PC-3 (cell line): ENCODE results near the gene PLEKHM3. TPM values are rescaled to one million over a fixed set of nuclear protein-coding genes. Genes with fewer than 3 reads are reported as not detected.

ENCODE experiments used
- ATAC-seq: fragments of 200-7000 bp; cut with Tn5 transposase; 2 replicates; pipeline ENCODE4 v1.9.1; 2020; ENCODE audit warnings: mild to moderate bottlenecking, moderate library complexity
- BruUV-seq: library from RNA; stranded (reverse); fragments of 400-500 nt; replicated peaks from 2 replicates; lab custom pipeline; 2021; lab: Mats Ljungman, UMichigan
- CTCF ChIA-PET: fragments of 300-600 bp; sonication (Branson Sonifier 250); formaldehyde crosslinking; loops from one replicate; lab custom pipeline; 2022; ENCODE audit warnings: antibody characterized with exemption; lab: Charles Lee
- POLR2A ChIA-PET: fragments of 300-600 bp; sonication (Branson Sonifier 250); formaldehyde crosslinking; loops from one replicate; lab custom pipeline; 2022; ENCODE audit warnings: antibody characterized with exemption; ENCODE audit not compliant: unreplicated experiment; lab: Charles Lee
- DNase-seq: peaks from one replicate; pipeline ENCODE4 v3.0.0-alpha.2; 2015
- H2AFZ ChIP-seq: fragments of 300-600 bp; sonication (generic); 2 replicates; pipeline ENCODE4 v1.6.0; 2016; ENCODE audit warnings: antibody characterized with exemption, low read length
- H3F3A ChIP-seq: fragments of 300-600 bp; sonication (generic); one replicate; pipeline ENCODE4 v1.6.0; 2017; ENCODE audit warnings: antibody characterized with exemption, low read length, control low read depth, mild to moderate bottlenecking; ENCODE audit not compliant: unreplicated experiment
- H3K27ac ChIP-seq: fragments of 300-600 bp; sonication (generic); 2 replicates; pipeline ENCODE4 v1.5.1; 2016; ENCODE audit warnings: mild to moderate bottlenecking, low read length
- H3K27me3 ChIP-seq: fragments of 300-600 bp; sonication (generic); 2 replicates; pipeline ENCODE4 v1.6.1; 2016; ENCODE audit warnings: low read length, mixed read lengths
- H3K36me3 ChIP-seq: fragments of 300-600 bp; sonication (generic); 2 replicates; pipeline ENCODE4 v1.6.1; 2016; ENCODE audit warnings: low read depth, mixed run types, low read length, mixed read lengths
- H3K4me1 ChIP-seq: fragments of 300-600 bp; sonication (generic); 2 replicates; pipeline ENCODE4 v1.5.1; 2016; ENCODE audit warnings: low read length; ENCODE audit not compliant: insufficient read depth
- H3K4me2 ChIP-seq: fragments of 300-600 bp; sonication (generic); 2 replicates; pipeline ENCODE4 v1.6.0; 2016; ENCODE audit warnings: low read length
- H3K4me3 ChIP-seq: fragments of 300-600 bp; sonication (generic); 2 replicates; pipeline ENCODE4 v1.5.1; 2016; ENCODE audit warnings: mild to moderate bottlenecking, low read length, mixed read lengths
- H3K79me2 ChIP-seq: fragments of 300-600 bp; sonication (generic); 2 replicates; pipeline ENCODE4 v1.6.1; 2017; ENCODE audit warnings: low read length, mixed read lengths
- H3K9ac ChIP-seq: fragments of 300-600 bp; sonication (generic); 2 replicates; pipeline ENCODE4 v1.6.0; 2016; ENCODE audit warnings: mild to moderate bottlenecking, low read length
- H3K9me2 ChIP-seq: fragments of 300-600 bp; sonication (generic); replicated peaks from 2 replicates; pipeline ENCODE4 v1.6.1; 2016; ENCODE audit warnings: mixed run types, low read length, mixed read lengths
- H3K9me3 ChIP-seq: fragments of 300-600 bp; sonication (generic); 2 replicates; pipeline ENCODE4 v1.6.1; 2016; ENCODE audit warnings: low read length, mixed read lengths
- H4K20me1 ChIP-seq: fragments of 300-600 bp; sonication (generic); 2 replicates; pipeline ENCODE4 v1.6.1; 2016; ENCODE audit warnings: low read length, mixed read lengths
- EZH2 ChIP-seq: fragments of 300-600 bp; sonication (generic); IDR thresholded peaks from one replicate; pipeline ENCODE4 v1.6.1; 2017; ENCODE audit warnings: antibody characterized with exemption, mild to moderate bottlenecking, low read length; ENCODE audit not compliant: unreplicated experiment
- EZH2phosphoT487 ChIP-seq: fragments of 300-600 bp; sonication (generic); IDR thresholded peaks from 2 replicates; pipeline ENCODE4 v1.6.1; 2018; ENCODE audit warnings: mild to moderate bottlenecking, antibody characterized with exemption, low read length, borderline replicate concordance
- intact Hi-C: fragments of 100-400 bp; cut with micrococcal nuclease; formaldehyde crosslinking; loops from 2 replicates; pipeline ENCODE4 v1.9.0; 2023
- total RNA-seq: library from RNA; depleted of rRNA; stranded (reverse); fragments of >200 nt; gene quantifications from 2 replicates; pipeline ENCODE4 v1.2.3, GENCODE V29; 2014
- TF ChIP-seq, protein P1 (sequence below): fragments of 300-600 bp; sonication (generic); conservative IDR thresholded peaks from 2 replicates; pipeline ENCODE4 v1.5.1; 2017; ENCODE audit warnings: antibody characterized with exemption, low read depth, mild to moderate bottlenecking, low read length

Gene PLEKHM3
- total RNA-seq, 1 experiment from 2014 or later = 5.9 TPM

DNA sequence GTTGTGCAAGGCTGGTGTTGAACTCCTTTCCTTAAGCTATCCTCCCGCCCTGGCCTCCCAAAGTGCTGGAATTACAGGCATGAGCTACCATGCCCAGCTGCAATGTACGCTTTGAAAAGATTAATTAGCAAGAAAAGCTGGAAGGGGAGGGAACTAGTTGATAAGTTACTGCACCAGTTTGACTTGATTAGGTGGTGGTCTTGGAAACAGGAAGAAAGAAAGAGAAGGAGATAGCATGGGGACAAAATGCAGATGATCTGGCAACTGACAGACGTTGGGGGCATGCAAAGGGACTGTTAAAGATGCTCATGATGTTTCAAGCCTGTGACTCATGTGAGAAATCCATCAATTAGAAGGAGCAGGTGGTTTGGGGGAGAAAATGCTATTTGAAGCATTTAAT, 68.6 kb downstream of the PLEKHM3 start:
- no peaks in the 10 kb centered on the region for H4K20me1 ChIP-seq
- no peaks in the 10 kb centered on the region for H3K36me3 ChIP-seq
- intact Hi-C loops = no loop called here
- H3K4me1 ChIP-seq = no peaks in the 10 kb centered on the region
- H3K79me2 ChIP-seq = no peaks in the 10 kb centered on the region
- H3F3A ChIP-seq = no peaks in the 10 kb centered on the region
- DNase-seq (no peak), ATAC-seq (no peak)
- no TSS peak for BruUV-seq
- H3K9ac ChIP-seq = no peak overlapping the region
- H3K4me3 ChIP-seq = no peak overlapping the region
- H3K4me2 ChIP-seq = no peak overlapping the region
- POLR2A ChIA-PET = no interaction called here
- no peaks in the 10 kb centered on the region for H3K27me3 ChIP-seq
- no peaks in the 10 kb centered on the region for H3K9me3 ChIP-seq
- TF ChIP-seq, protein P1, sequence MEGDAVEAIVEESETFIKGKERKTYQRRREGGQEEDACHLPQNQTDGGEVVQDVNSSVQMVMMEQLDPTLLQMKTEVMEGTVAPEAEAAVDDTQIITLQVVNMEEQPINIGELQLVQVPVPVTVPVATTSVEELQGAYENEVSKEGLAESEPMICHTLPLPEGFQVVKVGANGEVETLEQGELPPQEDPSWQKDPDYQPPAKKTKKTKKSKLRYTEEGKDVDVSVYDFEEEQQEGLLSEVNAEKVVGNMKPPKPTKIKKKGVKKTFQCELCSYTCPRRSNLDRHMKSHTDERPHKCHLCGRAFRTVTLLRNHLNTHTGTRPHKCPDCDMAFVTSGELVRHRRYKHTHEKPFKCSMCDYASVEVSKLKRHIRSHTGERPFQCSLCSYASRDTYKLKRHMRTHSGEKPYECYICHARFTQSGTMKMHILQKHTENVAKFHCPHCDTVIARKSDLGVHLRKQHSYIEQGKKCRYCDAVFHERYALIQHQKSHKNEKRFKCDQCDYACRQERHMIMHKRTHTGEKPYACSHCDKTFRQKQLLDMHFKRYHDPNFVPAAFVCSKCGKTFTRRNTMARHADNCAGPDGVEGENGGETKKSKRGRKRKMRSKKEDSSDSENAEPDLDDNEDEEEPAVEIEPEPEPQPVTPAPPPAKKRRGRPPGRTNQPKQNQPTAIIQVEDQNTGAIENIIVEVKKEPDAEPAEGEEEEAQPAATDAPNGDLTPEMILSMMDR = no peak
- TF ChIP-seq EZH2phosphoT487 (no peak), EZH2 (no peak)
- CTCF ChIA-PET = no interaction called here
- no peak overlapping the region for H2AFZ ChIP-seq
- H3K9me2 ChIP-seq = no peaks in the 10 kb centered on the region
- no peak overlapping the region for H3K27ac ChIP-seq

DNA sequence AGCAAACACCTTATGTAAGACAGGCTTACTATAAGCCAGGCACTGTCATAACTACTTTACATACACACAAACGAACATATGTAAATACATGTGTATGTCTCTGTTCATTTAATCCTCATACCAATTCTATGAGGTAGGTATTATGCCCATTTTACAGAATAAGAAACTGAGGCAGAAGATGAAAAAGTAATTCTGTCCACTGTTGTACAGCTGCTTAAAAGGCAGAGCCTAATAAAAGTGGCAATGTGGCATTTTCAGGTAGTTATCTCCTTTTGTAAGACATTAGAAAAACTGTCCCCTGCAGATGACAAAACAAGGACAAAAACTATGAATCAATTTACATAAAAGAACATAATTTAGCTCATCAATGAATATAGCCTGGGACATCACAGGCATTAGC, 69.9 kb downstream of the PLEKHM3 start:
- no peak overlapping the region for H3K27ac ChIP-seq
- TF ChIP-seq, protein P1 = no peak
- TF ChIP-seq EZH2phosphoT487 = no peak
- no peaks in the 10 kb centered on the region for H3K79me2 ChIP-seq
- ATAC-seq (no peak), DNase-seq (no peak)
- no peaks in the 10 kb centered on the region for H3F3A ChIP-seq
- no peaks in the 10 kb centered on the region for H3K9me3 ChIP-seq
- H3K9me2 ChIP-seq = no peaks in the 10 kb centered on the region
- BruUV-seq = no TSS peak
- CTCF ChIA-PET = no interaction called here
- H3K4me2 ChIP-seq = no peak overlapping the region
- POLR2A ChIA-PET = no interaction called here
- H2AFZ ChIP-seq = no peak overlapping the region
- no peaks in the 10 kb centered on the region for H3K27me3 ChIP-seq
- no peaks in the 10 kb centered on the region for H3K36me3 ChIP-seq
- intact Hi-C loops = no loop called here
- H4K20me1 ChIP-seq = no peaks in the 10 kb centered on the region
- no peaks in the 10 kb centered on the region for H3K4me1 ChIP-seq
- no peak overlapping the region for H3K4me3 ChIP-seq
- H3K9ac ChIP-seq = no peak overlapping the region

DNA sequence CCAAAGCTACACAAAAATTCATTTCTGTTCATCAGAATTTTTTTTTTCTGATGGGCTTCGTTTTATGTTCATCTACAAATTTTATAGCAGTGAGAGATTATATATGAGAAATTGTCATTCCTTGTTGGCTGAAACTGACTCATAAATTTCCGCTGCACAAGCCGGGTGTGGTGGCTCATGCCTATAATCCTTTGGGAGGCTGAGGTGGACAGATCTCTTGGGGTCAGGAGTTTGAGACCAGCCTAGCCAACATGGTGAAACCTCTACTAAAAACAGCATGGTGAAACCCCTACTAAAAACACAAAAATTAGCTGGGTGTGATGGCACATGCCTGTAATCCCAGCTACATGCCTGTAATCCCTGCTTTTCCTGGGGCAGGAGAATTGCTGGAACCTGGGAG, 72.0 kb downstream of the PLEKHM3 start:
- Histone ChIP-seq H4K20me1 (no peaks in the 10 kb centered on the region), H3K36me3 (no peaks in the 10 kb centered on the region), H3K79me2 (no peaks in the 10 kb centered on the region), H2AFZ (no peak overlapping the region), H3K4me3 (no peak overlapping the region), H3F3A (no peaks in the 10 kb centered on the region), H3K9me2 (no peaks in the 10 kb centered on the region), H3K4me2 (no peak overlapping the region), H3K9ac (no peak overlapping the region), H3K27me3 (no peaks in the 10 kb centered on the region), H3K27ac (no peak overlapping the region), H3K9me3 (no peaks in the 10 kb centered on the region), H3K4me1 (no peaks in the 10 kb centered on the region)
- intact Hi-C loops = no loop called here
- ChIA-PET POLR2A (no interaction called here), CTCF (no interaction called here)
- BruUV-seq = no TSS peak
- TF ChIP-seq, protein P1 = no peak
- TF ChIP-seq EZH2 (no peak), EZH2phosphoT487 (no peak)
- no peak for DNase-seq
- no peak for ATAC-seq
